Cerebellar cortex (tissue), 1 donor: Measurements from ENCODE around the gene PRDM15.

Experiments
- DNase-seq: peaks from one replicate; pipeline ENCODE4 v3.0.0-alpha.2; 2015; ENCODE audit warnings: low spot score

The PRDM15 gene

DNA sequence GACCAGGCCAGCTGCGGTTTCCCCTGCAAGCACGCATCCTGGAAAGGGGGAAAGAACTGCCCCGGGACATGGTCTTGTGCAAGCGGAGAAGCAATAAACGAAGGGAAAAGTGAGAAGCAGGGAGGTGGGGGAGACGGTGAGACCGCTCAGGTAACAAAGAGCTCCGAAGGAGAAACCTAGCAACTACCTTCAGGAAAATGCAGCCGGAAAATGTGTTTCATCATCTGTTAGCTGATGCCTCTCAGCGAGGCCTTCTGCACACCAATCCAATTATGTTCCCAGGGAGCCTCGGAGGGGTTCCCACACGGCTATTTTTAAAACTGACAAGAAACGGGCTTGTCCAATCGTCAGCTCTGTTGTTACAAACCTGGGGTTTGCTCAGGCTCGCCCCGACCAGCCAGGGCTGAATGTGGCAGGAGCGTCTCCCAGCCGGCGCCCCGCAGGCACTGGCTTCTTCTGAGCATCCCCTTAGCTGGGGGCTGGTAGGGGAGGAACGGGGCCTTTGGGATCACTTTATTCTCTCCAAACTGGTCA, 115.7 kb downstream of the PRDM15 start:
- no peak for DNase-seq

- no peak for DNase-seq
Observed at GRCh38 chr21:41762753-41763152, 116.4 kb downstream of the PRDM15 start.

DNA sequence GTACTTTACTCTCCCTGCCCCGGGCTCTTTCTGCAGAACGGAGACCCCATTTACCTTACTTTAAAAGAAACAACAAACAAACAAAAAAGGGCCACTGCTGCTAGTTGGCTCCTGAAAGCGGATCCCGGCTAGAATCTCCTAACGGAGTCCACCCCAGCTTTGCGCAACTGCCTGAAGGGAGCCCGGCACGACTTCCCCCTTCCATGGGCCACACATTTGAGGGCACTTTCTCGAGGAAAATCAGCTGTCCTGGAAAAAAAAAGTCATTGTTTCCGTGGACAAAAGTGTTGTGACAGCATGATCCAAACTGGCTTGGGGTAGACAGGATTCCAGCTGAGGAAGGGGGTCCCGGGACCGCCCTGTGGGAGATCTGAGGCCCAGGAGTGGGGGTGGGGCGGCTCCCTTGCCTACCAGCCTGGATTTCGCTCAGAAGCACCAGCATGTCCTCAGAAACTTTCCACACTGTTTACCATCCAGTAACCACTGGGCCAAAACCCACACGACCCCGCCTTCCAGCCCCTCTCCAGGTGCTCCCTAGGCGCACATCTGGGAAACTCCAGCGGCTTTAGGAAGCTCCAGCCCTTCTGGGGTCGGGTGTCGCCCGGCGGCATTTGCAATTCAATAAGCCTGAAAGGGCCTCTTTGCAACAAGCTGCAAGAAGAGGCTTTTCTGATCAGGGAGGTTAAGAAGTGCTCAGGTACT, 117.1 kb downstream of the PRDM15 start:
- DNase-seq, result no peak

DNA sequence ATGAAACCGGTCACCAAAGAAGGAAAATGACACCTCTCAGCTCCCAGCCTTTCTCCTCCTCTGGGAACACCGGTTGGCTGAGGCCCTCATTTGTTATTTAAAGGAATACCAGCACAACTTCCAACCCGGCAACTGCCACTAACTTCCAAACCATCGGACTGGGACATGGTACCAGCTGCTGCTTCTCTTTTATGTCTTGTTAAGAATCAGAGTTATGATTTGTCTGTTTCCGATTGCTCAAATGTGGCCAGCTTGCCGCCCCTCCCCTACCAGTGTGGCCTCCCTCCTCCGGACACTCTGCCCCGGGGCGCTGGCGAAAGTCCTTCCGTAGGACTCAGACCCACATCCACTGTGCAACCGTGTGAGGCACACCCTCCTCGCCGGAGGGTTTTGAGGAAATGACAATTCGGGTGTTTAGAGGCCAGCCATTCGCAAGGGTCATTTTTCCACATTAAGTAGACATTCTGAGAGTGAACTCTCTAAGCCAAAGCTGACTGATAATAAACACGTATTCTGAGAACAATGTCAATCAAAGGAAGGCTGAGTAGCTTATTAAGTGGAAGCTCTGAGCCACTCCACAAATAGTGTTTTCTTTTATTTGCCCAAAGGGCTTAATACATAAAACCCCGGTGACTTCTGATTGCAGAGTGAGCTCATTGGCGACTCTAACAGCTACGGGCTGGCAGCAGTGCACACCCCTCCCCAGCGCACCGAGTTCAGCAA, 117.8 kb downstream of the PRDM15 start:
- DNase-seq, result no peak

DNA sequence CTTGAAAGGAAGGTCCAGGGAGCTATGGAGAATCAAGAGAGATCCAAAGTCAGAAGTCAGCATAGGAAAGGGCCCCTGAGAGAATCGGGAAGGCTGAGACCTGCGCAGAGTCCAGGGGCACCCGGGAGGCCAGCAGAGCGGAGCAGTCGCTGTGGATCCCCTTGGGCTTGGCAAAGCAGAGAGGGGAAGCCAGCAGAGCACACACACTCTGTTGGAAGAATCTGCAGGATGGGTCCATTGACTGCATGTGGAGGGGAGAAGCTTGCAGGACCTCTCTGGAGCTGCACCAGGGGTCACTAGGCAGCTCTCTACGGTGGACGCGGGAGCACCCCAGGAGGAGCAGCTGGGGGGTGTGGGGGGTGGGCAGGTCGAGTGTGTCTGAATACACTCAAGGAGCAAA, 118.7 kb downstream of the PRDM15 start:
- DNase-seq, result no peak

DNA sequence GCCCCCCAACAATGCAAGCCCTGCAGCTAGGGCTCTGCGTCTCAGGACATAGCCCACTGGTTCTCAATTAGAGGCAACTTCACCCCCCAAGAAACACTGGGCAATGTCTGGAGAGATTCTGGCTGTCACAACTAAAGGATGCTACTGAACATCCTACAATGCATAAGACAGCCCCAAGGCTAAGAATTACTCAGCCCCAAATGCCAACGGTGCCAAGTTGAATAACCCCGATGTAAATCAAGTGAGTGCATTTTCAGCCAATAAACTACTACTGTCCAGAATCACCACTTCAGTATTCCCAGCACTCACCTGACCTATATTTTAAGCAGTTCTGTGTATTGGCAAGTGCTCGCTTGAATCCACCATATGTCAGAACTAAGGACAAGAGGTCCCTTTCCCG, 119.2 kb downstream of the PRDM15 start:
- no peak for DNase-seq

DNA sequence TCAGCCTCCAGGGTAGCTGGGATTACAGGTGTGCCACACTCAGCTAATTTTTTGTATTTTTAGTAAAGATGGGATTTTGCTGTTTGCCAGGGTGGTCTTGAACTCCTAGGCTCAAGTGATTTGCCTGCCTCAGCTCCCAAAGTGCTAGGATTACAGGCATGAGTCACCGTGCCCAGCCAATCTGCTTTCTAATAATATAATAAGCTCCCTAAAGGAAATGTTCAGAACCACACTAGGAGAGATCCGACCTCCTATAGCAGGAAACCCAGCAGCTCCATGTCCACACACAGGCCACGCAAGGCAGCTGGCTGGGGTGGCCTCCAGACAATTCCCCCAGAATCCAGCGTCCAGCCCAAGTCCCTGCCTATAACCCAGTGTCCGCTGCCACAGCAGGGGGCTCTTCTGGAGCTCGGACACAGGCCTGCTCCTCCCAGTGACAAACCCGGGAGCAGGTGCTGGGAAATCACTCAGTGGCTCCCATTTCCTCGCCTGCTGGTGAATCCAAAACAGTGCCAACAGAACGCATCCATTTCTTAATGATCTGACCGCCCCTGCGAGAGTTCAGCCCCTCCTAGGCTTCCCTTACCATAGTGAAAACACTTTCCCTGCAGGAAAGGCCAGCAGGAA, 119.8 kb downstream of the PRDM15 start:
- DNase-seq, result no peak

- no peak for DNase-seq
Observed at GRCh38 chr21:41758550-41758949, 120.6 kb downstream of the PRDM15 start.

- DNase-seq, result no peak
Observed at GRCh38 chr21:41755934-41756773, 123.0 kb downstream of the PRDM15 start.

DNA sequence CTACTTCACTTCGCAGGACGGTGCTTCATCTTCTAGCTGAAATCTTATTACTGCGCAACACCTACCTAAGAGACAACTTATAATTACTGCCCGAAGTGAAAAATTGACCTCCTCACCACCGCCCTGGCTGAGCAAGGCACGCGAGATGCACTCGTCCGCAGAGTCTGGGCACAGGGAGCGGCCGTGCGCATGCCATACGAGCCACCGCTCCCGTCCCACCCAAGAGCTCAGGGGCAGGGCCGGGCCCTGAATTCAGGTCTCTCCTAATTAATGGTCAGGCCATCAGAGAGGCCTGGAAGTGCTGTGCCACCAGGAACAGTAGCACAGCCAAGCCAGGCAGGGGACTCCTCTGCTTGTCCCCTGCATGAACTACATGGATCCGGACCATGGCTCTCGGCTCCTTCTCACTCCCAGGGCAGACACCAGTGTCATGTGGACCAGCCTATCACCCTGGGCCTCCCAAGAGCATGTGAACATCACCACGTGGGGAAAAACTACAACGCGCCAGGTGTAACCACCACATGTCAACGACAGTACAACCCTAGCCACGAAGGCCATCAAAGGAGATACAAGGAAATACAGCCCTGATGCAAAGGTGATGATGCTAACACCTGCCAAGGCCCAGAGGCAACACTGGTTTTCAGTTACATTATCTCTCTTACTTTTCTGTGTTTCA, 123.7 kb downstream of the PRDM15 start:
- no peak for DNase-seq

DNA sequence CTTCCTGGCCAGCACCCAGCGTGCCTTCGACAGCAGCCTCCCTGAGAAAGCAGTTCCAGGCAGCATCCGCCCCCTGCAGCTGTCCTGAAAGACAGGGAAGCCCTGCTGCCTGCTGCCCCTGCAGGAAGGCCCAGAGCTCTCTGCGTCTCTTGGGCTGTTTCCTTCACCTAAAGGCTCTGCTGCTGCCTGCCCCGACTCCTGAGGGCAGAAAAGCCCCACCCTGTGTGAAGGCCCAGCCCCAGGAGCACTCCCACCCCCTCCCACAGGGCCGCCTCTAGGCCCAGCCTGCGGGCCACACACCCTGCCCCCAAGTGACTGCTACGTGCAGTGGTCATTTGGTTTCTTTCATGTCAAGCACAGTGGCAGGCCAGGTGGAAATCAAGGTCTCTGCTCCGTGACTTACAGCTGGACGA, 124.7 kb downstream of the PRDM15 start:
- no peak for DNase-seq

DNA sequence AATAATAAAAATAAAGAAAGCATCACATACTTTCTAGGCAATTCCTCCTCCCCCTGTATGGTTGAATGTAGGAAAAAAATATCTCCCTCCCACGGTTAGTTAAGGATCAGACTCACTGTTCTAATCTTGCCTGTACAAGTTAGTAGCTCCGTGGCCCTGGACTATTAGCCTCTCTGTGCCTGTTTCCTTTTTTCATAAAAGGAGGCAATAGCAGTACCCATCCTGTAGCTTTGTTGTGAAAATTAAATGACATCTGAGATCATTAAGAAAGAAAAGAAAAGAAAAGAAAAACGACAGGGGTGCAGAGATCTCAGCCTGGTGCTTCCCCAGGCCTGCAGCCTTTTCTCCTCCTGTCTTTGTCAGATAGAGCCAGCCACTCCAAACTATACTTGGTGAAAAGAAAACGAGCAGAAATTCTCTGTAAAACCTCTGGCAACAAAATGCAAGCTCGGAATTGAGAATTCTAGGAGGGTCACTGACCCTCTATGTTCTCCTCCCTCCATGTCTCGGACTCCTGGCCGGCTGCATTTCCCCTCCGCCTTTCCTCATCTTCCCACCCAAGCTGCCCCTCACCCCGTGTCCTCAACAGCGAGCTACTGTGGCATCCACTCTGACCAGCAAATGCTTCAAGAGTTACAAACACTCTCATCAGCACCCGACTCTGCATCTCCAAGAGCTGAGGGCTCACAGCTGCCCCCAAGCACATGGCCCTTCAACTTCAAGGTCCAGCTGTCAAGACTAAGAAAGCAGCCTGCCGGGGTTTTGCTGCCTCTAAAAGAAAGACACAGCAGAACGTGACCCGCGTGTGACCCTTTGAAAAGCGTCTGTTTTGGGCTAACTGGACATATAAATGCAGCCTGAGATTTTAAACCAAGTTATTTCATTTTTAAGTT, 125.9 kb downstream of the PRDM15 start:
- DNase-seq, result no peak

GRCh38 chr21:41752231-41752681, 126.9 kb downstream of the PRDM15 start:
- no peak for DNase-seq

DNA sequence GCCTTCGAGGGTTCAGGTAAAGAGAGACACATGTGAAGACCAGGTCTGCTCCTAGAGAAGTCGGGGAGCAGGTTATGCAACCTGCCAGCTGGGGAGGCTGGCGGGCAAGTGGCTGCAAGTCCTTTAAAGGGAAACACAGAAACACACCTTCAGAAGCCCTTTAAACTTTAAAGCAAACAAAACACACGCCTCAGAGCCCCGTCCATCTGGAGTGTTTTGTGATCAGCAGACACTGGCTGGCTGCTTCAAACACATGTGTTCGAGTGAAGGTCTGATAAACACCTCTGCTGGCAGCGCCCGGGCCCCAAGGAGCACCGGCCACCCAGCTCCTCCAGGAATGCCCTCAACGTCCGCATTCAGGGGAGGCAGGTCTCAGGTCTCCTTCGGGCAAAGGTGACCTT, 127.5 kb downstream of the PRDM15 start:
- no peak for DNase-seq

GRCh38 chr21:41750532-41751151, 128.5 kb downstream of the PRDM15 start:
- DNase-seq, result no peak

DNA sequence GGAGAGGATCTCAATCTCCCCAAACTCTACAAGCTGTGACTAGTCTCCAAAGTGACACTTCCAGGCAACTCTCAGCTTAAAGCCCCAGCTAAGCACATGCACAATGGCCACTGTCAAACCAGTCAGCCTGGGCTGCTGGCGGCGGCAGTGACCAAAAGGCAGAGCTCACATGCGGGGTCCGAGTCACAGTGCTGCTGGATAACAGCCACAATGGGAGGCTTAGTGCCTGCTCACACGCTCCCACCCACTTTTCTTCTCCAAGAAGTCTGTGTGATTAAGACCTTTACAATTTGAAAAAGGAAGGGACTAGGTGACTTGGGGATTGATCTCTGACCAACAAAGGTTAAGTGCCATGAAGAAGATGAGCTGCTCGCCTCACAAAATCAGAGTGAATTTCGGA, 129.1 kb downstream of the PRDM15 start:
- DNase-seq, result no peak

DNA sequence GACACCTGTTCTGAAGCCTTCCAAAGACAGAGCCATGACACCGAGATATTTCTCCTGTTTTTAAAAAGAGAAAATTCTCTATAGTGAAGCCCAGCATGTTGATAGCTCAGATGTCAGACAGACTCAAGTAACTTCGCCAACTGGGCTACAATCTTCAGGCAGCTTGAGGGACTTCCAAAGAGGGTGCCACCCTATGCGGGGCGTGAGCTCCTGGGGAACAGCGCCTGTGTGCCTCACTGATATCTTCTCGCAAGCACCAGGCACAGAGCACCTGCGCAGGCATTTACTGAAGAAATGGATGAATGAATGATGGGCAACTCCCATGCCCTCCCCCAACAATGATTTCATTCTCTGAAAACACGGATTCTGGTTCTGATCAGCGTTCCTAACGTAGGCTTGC, 129.9 kb downstream of the PRDM15 start:
- no peak for DNase-seq
